Activated CD4-positive, CD25-positive, alpha-beta regulatory T cell treated with anti-CD3 and anti-CD28 coated beads, Interleukin-2, amount 50 U/mL, for 24 hours (primary cell): ENCODE results near the gene GATAD2A.
"Not testable (repeated sequence)": the region's sequence is repeated elsewhere in the genome, so short reads cannot be mapped to it uniquely, and the experiment has no call there.

Experiments used
- ATAC-seq, 2 donors: fragments of 150-1000 bp; cut with Tn5 transposase; one replicate each; pipeline ENCODE4 v1.10.0; 2021; ENCODE audit warnings: mild to moderate bottlenecking in 1 of 2, moderate library complexity in 1 of 2

The GATAD2A gene

GRCh38 chr19:19447536-19448237 lies 42.2 kb downstream of the GATAD2A start:
- no peak for ATAC-seq

GRCh38 chr19:19448238-19448544 lies 42.7 kb downstream of the GATAD2A start:
- no peak for ATAC-seq

GRCh38 chr19:19451429-19452242 lies 46.2 kb downstream of the GATAD2A start:
- ATAC-seq: peak; percentile 68 to 73

- ATAC-seq: no peak
These were observed 47.0 kb downstream of the GATAD2A start for GRCh38 chr19:19452243-19453124.

- ATAC-seq: no peak
These were observed 47.6 kb downstream of the GATAD2A start for GRCh38 chr19:19453125-19453454.

GRCh38 chr19:19455166-19455919 lies 49.9 kb downstream of the GATAD2A start:
- ATAC-seq: not testable (repeated sequence)

- no peak for ATAC-seq
These were observed 52.2 kb downstream of the GATAD2A start for GRCh38 chr19:19457671-19458070.

- no peak for ATAC-seq
These were observed 52.8 kb downstream of the GATAD2A start for GRCh38 chr19:19458110-19458816.

- ATAC-seq: peak; percentile 51 to 61
These were observed 53.6 kb downstream of the GATAD2A start for GRCh38 chr19:19459073-19459472.

- peak; percentile 74 to 79 for ATAC-seq
These were observed 54.3 kb downstream of the GATAD2A start for GRCh38 chr19:19459707-19460251.

- peak; percentile 48 to 55 for ATAC-seq
These were observed 54.8 kb downstream of the GATAD2A start for GRCh38 chr19:19460258-19460731.

- ATAC-seq: peak; percentile 60 to 66
These were observed 55.3 kb downstream of the GATAD2A start for GRCh38 chr19:19460761-19461265.

- ATAC-seq: no peak
These were observed 55.8 kb downstream of the GATAD2A start for GRCh38 chr19:19461306-19461670.

- no peak for ATAC-seq
These were observed 56.5 kb downstream of the GATAD2A start for GRCh38 chr19:19461671-19462622.

- no peak for ATAC-seq
These were observed 58.1 kb downstream of the GATAD2A start for GRCh38 chr19:19463348-19464117.

GRCh38 chr19:19464339-19465098 lies 59.0 kb downstream of the GATAD2A start:
- ATAC-seq: no peak

GRCh38 chr19:19465436-19466070 lies 60.1 kb downstream of the GATAD2A start:
- no peak for ATAC-seq

GRCh38 chr19:19466201-19466600 lies 60.7 kb downstream of the GATAD2A start:
- ATAC-seq: no peak
